ENCODE measurements around the gene TMSB10. TPM values are rescaled to one million over a fixed set of nuclear protein-coding genes. Genes with fewer than 3 reads are reported as not detected.

TMSB10 gene
- polyA plus RNA-seq, 1 donor (not counting 4 experiments of a cell fraction or from before 2014, with no cell fraction given): 3,595 TPM

- H2AFZ ChIP-seq (ENCODE audit: control insufficient read depth, low read length): no peak overlapping the region
- TF ChIP-seq CTCF (optimal IDR thresholded peaks at IDR 0.05 in 1 of 3, IDR thresholded peaks at IDR 0.05 in 1 of 3, conservative IDR thresholded peaks at IDR 0.05 in 1 of 3; ENCODE audit: extremely low read depth in 1 of 3, insufficient read depth in 2 of 3, low read length in 3 of 3) (no peak), EZH2 (IDR thresholded peaks at IDR 0.05; ENCODE audit: low read length) (no peak)
- no peaks in the 10 kb centered on the region for H3K9me3 ChIP-seq (ENCODE audit: control insufficient read depth, low read depth, low read length)
- no peaks in the 10 kb centered on the region for H3K79me2 ChIP-seq (ENCODE audit: control insufficient read depth, insufficient read depth, low read length)
- H3K4me2 ChIP-seq (ENCODE audit: control insufficient read depth, extremely low read depth, insufficient read depth, low read depth, low read length): no peak overlapping the region
- FAIRE-seq: no peak
- H3K9me1 ChIP-seq (ENCODE audit: control insufficient read depth, extremely low read depth, insufficient read depth, low read length): no peaks in the 10 kb centered on the region
- peaks cover 12% of the 10 kb centered on the region for H3K4me1 ChIP-seq (ENCODE audit: control insufficient read depth, extremely low read depth, insufficient read depth, low read length)
- H3K27ac ChIP-seq (ENCODE audit: control insufficient read depth, insufficient read depth, low read length): no peak overlapping the region
- no peak overlapping the region for H3K4me3 ChIP-seq (ENCODE audit: control insufficient read depth in 2 of 3, extremely low read depth in 1 of 3, insufficient read depth in 2 of 3, low read depth in 1 of 3, low read length in 3 of 3)
- H3K9ac ChIP-seq (ENCODE audit: control insufficient read depth, extremely low read depth, insufficient read depth, low read length): no peak overlapping the region
- peaks cover 47% of the 10 kb centered on the region for H3K27me3 ChIP-seq (ENCODE audit: control insufficient read depth, extremely low read depth, insufficient read depth, low read length)
- no peaks in the 10 kb centered on the region for H4K20me1 ChIP-seq (ENCODE audit: control insufficient read depth, extremely low read depth, insufficient read depth, low read length)
- H3K36me3 ChIP-seq (ENCODE audit: control insufficient read depth in 2 of 2, extremely low read depth in 1 of 2, insufficient read depth in 2 of 2, low read length in 2 of 2): no peaks in the 10 kb centered on the region
- dilution Hi-C loops (cut with MboI; ENCODE audit: extremely low pct_ligation_motif_present, low sequenced_read_pairs): loop anchor here (5.0 kb wide), 1 partner anchor 72 kb away; no protein-coding TSS in a partner anchor
- no peak for DNase-seq (ENCODE audit: low read depth, low spot score)
Measured at GRCh38 chr2:84878896-84879583, 26.4 kb upstream of the TMSB10 start.

- FAIRE-seq: no peak
- Histone ChIP-seq H3K79me2 (ENCODE audit: control insufficient read depth, insufficient read depth, low read length) (no peaks in the 10 kb centered on the region), H3K27me3 (ENCODE audit: control insufficient read depth, extremely low read depth, insufficient read depth, low read length) (peaks cover 47% of the 10 kb centered on the region), H3K4me3 (ENCODE audit: control insufficient read depth in 2 of 3, extremely low read depth in 1 of 3, insufficient read depth in 2 of 3, low read depth in 1 of 3, low read length in 3 of 3) (peak overlapping the region in 1 of 3 experiments; percentile 71), H4K20me1 (ENCODE audit: control insufficient read depth, extremely low read depth, insufficient read depth, low read length) (no peaks in the 10 kb centered on the region), H3K9me1 (ENCODE audit: control insufficient read depth, extremely low read depth, insufficient read depth, low read length) (no peaks in the 10 kb centered on the region), H3K4me2 (ENCODE audit: control insufficient read depth, extremely low read depth, insufficient read depth, low read depth, low read length) (peak overlapping the region; percentile 98), H3K9ac (ENCODE audit: control insufficient read depth, extremely low read depth, insufficient read depth, low read length) (no peak overlapping the region), H3K27ac (ENCODE audit: control insufficient read depth, insufficient read depth, low read length) (no peak overlapping the region), H2AFZ (ENCODE audit: control insufficient read depth, low read length) (no peak overlapping the region), H3K9me3 (ENCODE audit: control insufficient read depth, low read depth, low read length) (no peaks in the 10 kb centered on the region), H3K36me3 (ENCODE audit: control insufficient read depth in 2 of 2, extremely low read depth in 1 of 2, insufficient read depth in 2 of 2, low read length in 2 of 2) (no peaks in the 10 kb centered on the region), H3K4me1 (ENCODE audit: control insufficient read depth, extremely low read depth, insufficient read depth, low read length) (peaks cover 12% of the 10 kb centered on the region)
- no peak for DNase-seq (ENCODE audit: low read depth, low spot score)
- no peak for TF ChIP-seq EZH2 (IDR thresholded peaks at IDR 0.05; ENCODE audit: low read length)
- TF ChIP-seq CTCF (optimal IDR thresholded peaks at IDR 0.05 in 1 of 3, IDR thresholded peaks at IDR 0.05 in 1 of 3, conservative IDR thresholded peaks at IDR 0.05 in 1 of 3; ENCODE audit: extremely low read depth in 1 of 3, insufficient read depth in 2 of 3, low read length in 3 of 3): no peak
- dilution Hi-C loops (cut with MboI; ENCODE audit: extremely low pct_ligation_motif_present, low sequenced_read_pairs): loop anchor here (5.0 kb wide), 1 partner anchor 72 kb away; no protein-coding TSS in a partner anchor
Measured at GRCh38 chr2:84879584-84880394, 25.7 kb upstream of the TMSB10 start.

All from keratinocyte (primary cell).